Measurements from ENCODE around the gene PLPPR2.
"Not testable (repeated sequence)": the region's sequence is repeated elsewhere in the genome, so short reads cannot be mapped to it uniquely, and the experiment has no call there.

The PLPPR2 gene

DNA sequence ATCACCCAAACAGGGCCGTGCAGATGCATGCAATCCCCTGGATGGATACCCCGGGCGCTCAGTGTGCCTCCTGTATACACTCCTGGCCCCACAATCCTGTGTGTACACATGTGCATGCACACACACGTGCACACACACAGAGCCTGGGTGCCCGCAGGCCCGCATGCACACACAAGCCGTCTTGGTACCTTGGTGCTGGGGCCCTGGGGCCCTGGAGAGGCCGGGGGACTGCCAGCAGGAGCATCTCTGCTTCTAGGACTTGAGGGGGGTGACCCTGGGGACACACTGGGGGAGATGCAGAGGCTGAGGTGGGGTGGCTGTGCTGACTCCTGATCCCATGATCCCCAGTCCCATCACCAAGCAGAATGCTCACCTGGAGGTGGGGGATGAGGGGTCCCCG, 44.4 kb downstream of the PLPPR2 start:
- no peak for DNase-seq

DNA sequence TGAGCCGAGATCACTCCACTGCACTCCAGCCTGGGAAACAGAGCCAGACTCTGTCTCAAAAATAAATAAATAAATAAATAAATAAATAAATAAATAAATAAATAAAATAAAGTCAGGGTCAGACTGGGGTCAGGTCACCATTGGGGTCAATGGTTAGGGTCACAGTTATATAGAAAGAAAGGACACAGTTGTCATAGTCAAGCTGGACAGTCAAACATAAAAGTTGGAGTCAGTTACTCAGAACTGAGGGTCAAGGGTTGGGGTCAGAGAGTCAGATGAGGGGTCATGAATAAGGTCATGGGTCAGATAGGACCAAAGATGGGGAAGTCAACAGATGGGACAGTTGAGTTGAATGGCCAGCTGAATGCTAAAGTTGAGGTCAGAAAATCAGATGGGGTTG, 45.6 kb downstream of the PLPPR2 start:
- no peak for DNase-seq

- no peak for DNase-seq
Measured at GRCh38 chr19:11401808-11402543, 46.7 kb downstream of the PLPPR2 start.

GRCh38 chr19:11404588-11405222, 49.5 kb downstream of the PLPPR2 start:
- no peak for DNase-seq

- DNase-seq: peak; percentile 48
Measured at GRCh38 chr19:11405846-11406643, 50.8 kb downstream of the PLPPR2 start.

DNA sequence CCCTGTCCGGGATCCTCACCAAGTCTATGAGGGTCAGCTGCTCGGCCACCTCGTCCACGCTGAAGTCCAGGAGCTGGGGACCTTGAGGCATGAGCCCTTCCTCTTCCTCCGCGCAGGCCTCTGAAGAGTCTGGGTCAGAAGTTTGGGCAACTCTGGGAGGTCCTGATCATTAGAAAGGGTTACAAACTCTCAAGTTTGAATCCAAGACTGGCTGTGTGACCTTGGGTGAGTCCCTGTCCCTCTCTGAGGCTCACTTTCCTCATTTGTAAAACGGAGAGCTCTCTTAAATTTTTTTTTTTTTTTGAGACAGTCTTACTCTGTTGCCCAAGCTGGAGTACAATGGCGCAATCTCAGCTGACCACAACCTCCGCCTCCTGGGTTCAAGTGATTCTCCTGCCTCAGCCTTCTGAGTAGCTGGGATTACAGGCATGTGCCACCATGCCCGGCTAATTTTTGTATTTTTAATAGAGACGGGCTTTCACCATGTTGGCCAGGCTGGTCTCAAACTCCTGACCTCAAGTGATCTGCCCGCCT, 51.5 kb downstream of the PLPPR2 start:
- DNase-seq: not testable (repeated sequence)

GRCh38 chr19:11408591-11408990, 53.4 kb downstream of the PLPPR2 start:
- no peak for DNase-seq

GRCh38 chr19:11410682-11411081, 55.5 kb downstream of the PLPPR2 start:
- DNase-seq: no peak

- DNase-seq: no peak
Measured at GRCh38 chr19:11414544-11414943, 59.3 kb downstream of the PLPPR2 start.
